Fibroblast of lung (primary cell): ENCODE measurements around the gene PAK6. TPM values are rescaled to one million over a fixed set of nuclear protein-coding genes. Genes with fewer than 3 reads are reported as not detected.
A peak's percentile ranks its signal among the peaks of the same experiment; 100 is the strongest.

ENCODE experiments used
- DNase-seq, 2 donors: peaks; one replicate each; pipeline versions ENCODE4 v3.0.0 to v3.0.0-alpha.2; 2010; ENCODE audit warnings: low read depth in 2 of 2
- H2AFZ ChIP-seq: 2 replicates; pipeline ENCODE4 v1.5.1; 2012; ENCODE audit warnings: low read length, control low read depth, inconsistent platforms
- H3K27ac ChIP-seq: 2 replicates; pipeline ENCODE4 v1.5.1; 2011; ENCODE audit warnings: low read length, control low read depth; ENCODE audit not compliant: insufficient read depth
- H3K27me3 ChIP-seq: 2 replicates; pipeline ENCODE4 v1.5.1; 2011; ENCODE audit warnings: mild to moderate bottlenecking, low read length; ENCODE audit not compliant: control insufficient read depth, insufficient read depth
- H3K36me3 ChIP-seq: 2 replicates; pipeline ENCODE4 v1.5.1; 2011; ENCODE audit warnings: low read length; ENCODE audit not compliant: control insufficient read depth, insufficient read depth
- H3K4me1 ChIP-seq: 2 replicates; pipeline ENCODE4 v1.5.1; 2011; ENCODE audit warnings: low read length; ENCODE audit not compliant: control insufficient read depth, insufficient read depth; ENCODE audit errors: extremely low read depth
- H3K4me2 ChIP-seq: 2 replicates; pipeline ENCODE4 v1.5.1; 2011; ENCODE audit warnings: low read length, control low read depth; ENCODE audit not compliant: insufficient read depth; ENCODE audit errors: extremely low read depth
- H3K4me3 ChIP-seq, 4 experiments: fragments of 200-600 bp in 1 of 4; sonication (generic) in 1 of 4; replicated peaks in 1 of 4; 2 replicates each; pipeline ENCODE4 v1.5.1; 2011 to 2016; ENCODE audit warnings: low read length in 4 of 4, low read depth in 3 of 4, mild to moderate bottlenecking in 3 of 4, control low read depth in 2 of 4, inconsistent platforms in 1 of 4, mixed read lengths in 1 of 4; ENCODE audit not compliant: insufficient read depth in 1 of 4; ENCODE audit errors: control extremely low read depth in 1 of 4
- H3K79me2 ChIP-seq: 2 replicates; pipeline ENCODE4 v1.5.1; 2012; ENCODE audit warnings: mild to moderate bottlenecking, low read length, inconsistent platforms; ENCODE audit not compliant: control insufficient read depth, insufficient read depth
- H3K9ac ChIP-seq: 2 replicates; pipeline ENCODE4 v1.5.1; 2011; ENCODE audit warnings: mild to moderate bottlenecking, low read length, control low read depth; ENCODE audit not compliant: insufficient read depth
- H3K9me3 ChIP-seq: 2 replicates; pipeline ENCODE4 v1.5.1; 2012; ENCODE audit warnings: low read depth, low read length; ENCODE audit not compliant: control insufficient read depth, insufficient read depth
- H4K20me1 ChIP-seq: 2 replicates; pipeline ENCODE4 v1.5.1; 2011; ENCODE audit warnings: low read length; ENCODE audit not compliant: control insufficient read depth, insufficient read depth; ENCODE audit errors: extremely low read depth
- CTCF ChIP-seq, 2 donors: IDR thresholded peaks in 1 of 2; conservative IDR thresholded peaks in 1 of 2; 1 replicate in 1 of 2; 2 replicates in 1 of 2; pipeline ENCODE4 v1.5.1; 2011 to 2012; ENCODE audit warnings: low read length in 2 of 2, control low read depth in 1 of 2, inconsistent platforms in 1 of 2, low read depth in 1 of 2, mild to moderate bottlenecking in 1 of 2
- EZH2 ChIP-seq: IDR thresholded peaks from 2 replicates; pipeline ENCODE4 v1.5.1; 2012; ENCODE audit warnings: low read length, control low read depth, mild to moderate bottlenecking; ENCODE audit errors: missing control alignments
- polyA plus RNA-seq, 2 donors: library from polyadenylated mRNA; depleted of rRNA in 1 of 2; stranded (reverse) in 1 of 2; unstranded in 1 of 2; fragments of >200 nt; gene quantifications; 2 replicates each; pipeline ENCODE4 v1.2.1, GENCODE V29; 2011 to 2012; ENCODE audit warnings: missing spikeins in 1 of 2
- total RNA-seq: library from RNA; depleted of rRNA; stranded (reverse); fragments of >200 nt; gene quantifications from 2 replicates; pipeline ENCODE4 v1.2.1, GENCODE V29; 2014

Gene PAK6
- total and polyA plus RNA-seq, 2 donors (not counting 1 experiment from before 2014, with no cell fraction given) = 0.03 TPM; not detected in 1

- Histone ChIP-seq H3K4me1 (peaks cover 4% of the 10 kb centered on the region), H3K4me2 (no peak overlapping the region), H4K20me1 (no peaks in the 10 kb centered on the region), H3K9ac (no peak overlapping the region), H3K79me2 (no peaks in the 10 kb centered on the region), H3K27ac (no peak overlapping the region), H3K4me3 (no peak overlapping the region), H3K27me3 (peaks cover 7% of the 10 kb centered on the region), H3K9me3 (no peaks in the 10 kb centered on the region), H2AFZ (no peak overlapping the region), H3K36me3 (no peaks in the 10 kb centered on the region)
- no peak for DNase-seq
- no peak for TF ChIP-seq EZH2
- TF ChIP-seq CTCF (conservative IDR thresholded peaks at IDR 0.05 in 1 of 2, IDR thresholded peaks at IDR 0.05 in 1 of 2; ENCODE audit: low read depth in 1 of 2, low read length in 2 of 2) = no peak
Observed at GRCh38 chr15:40317580-40317979, 78.7 kb downstream of the PAK6 start.

GRCh38 chr15:40320409-40320808, 81.5 kb downstream of the PAK6 start:
- H3K9me3 ChIP-seq = no peaks in the 10 kb centered on the region
- no peak overlapping the region for H3K4me2 ChIP-seq
- peaks cover 12% of the 10 kb centered on the region for H3K4me1 ChIP-seq
- no peaks in the 10 kb centered on the region for H4K20me1 ChIP-seq
- no peaks in the 10 kb centered on the region for H3K36me3 ChIP-seq
- no peak overlapping the region for H3K27ac ChIP-seq
- H3K9ac ChIP-seq = no peak overlapping the region
- no peak for DNase-seq
- no peak overlapping the region for H2AFZ ChIP-seq
- H3K79me2 ChIP-seq = peaks cover 4% of the 10 kb centered on the region
- peaks cover 2% of the 10 kb centered on the region for H3K27me3 ChIP-seq
- H3K4me3 ChIP-seq = no peak overlapping the region
- TF ChIP-seq CTCF (conservative IDR thresholded peaks at IDR 0.05 in 1 of 2, IDR thresholded peaks at IDR 0.05 in 1 of 2; ENCODE audit: low read depth in 1 of 2, low read length in 2 of 2) = no peak
- TF ChIP-seq EZH2 = no peak

GRCh38 chr15:40320931-40321371, 82.1 kb downstream of the PAK6 start:
- Histone ChIP-seq H3K36me3 (no peaks in the 10 kb centered on the region), H3K79me2 (peaks cover 4% of the 10 kb centered on the region), H3K9ac (no peak overlapping the region), H3K9me3 (no peaks in the 10 kb centered on the region), H2AFZ (no peak overlapping the region), H3K27me3 (peaks cover 2% of the 10 kb centered on the region), H3K4me1 (peaks cover 12% of the 10 kb centered on the region), H3K4me3 (no peak overlapping the region), H4K20me1 (no peaks in the 10 kb centered on the region), H3K27ac (no peak overlapping the region), H3K4me2 (no peak overlapping the region)
- peak; percentile 60 to 75 for DNase-seq
- TF ChIP-seq EZH2 (no peak), CTCF (conservative IDR thresholded peaks at IDR 0.05 in 1 of 2, IDR thresholded peaks at IDR 0.05 in 1 of 2; ENCODE audit: low read depth in 1 of 2, low read length in 2 of 2) (peak; percentile 84 to 93)
